ENCODE results near the gene MTA3. TPM values are rescaled to one million over a fixed set of nuclear protein-coding genes. Genes with fewer than 3 reads are reported as not detected.

MTA3 gene
- total RNA-seq, 1 donor from 2014 or later: 34.3 TPM

DNA sequence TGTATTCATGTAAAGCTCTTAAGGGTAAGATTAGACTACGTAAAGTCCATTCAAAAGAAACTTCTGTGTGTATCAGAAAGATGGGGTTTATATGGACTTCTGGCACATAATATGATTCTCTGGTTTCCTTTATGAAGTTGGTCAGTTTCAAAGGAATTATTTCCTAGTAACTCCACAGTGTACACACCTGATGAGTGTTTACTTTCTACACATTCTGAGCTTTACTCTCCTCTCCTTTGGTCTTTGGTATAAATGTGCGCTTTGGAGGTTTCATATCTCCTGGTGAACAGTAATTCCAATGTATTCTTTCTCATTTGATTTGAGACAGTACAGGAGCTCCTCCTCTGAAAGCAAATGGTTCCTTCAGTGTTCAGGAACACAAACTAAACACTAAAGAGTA is 107.4 kb downstream of the MTA3 start:
- Histone ChIP-seq H3K27me3 (no peaks in the 10 kb centered on the region), H3K36me3 (peaks cover 5% of the 10 kb centered on the region), H3K4me3 (no peak overlapping the region), H3K9me3 (no peaks in the 10 kb centered on the region), H3K27ac (no peak overlapping the region), H3K4me1 (no peaks in the 10 kb centered on the region)
- ATAC-seq (no peak), DNase-seq (no peak)
- intact Hi-C loops (cut with DNase I): no loop called here
- TF ChIP-seq, protein P1, sequence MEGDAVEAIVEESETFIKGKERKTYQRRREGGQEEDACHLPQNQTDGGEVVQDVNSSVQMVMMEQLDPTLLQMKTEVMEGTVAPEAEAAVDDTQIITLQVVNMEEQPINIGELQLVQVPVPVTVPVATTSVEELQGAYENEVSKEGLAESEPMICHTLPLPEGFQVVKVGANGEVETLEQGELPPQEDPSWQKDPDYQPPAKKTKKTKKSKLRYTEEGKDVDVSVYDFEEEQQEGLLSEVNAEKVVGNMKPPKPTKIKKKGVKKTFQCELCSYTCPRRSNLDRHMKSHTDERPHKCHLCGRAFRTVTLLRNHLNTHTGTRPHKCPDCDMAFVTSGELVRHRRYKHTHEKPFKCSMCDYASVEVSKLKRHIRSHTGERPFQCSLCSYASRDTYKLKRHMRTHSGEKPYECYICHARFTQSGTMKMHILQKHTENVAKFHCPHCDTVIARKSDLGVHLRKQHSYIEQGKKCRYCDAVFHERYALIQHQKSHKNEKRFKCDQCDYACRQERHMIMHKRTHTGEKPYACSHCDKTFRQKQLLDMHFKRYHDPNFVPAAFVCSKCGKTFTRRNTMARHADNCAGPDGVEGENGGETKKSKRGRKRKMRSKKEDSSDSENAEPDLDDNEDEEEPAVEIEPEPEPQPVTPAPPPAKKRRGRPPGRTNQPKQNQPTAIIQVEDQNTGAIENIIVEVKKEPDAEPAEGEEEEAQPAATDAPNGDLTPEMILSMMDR (IDR thresholded peaks at IDR 0.05): no peak

DNA sequence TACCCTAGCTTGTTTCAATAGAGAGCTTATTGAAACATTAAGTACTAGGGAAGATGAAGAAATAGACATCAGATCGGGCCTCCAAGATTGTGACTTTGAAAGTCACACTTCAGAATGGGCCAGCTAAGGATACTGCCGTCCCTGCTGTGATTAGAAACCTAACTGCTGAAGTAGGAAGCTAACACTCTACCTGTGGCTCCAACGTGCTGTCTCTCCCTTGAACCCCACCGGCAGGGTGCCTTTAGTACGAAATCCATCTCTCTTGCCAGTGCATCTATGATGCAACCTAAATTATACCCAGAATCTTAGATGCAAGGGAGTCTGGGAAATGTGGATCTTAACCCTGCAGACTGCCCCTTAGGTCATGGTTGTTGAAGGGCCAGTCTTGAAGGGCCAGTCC is 116.9 kb downstream of the MTA3 start:
- Histone ChIP-seq H3K36me3 (peaks cover 7% of the 10 kb centered on the region), H3K9me3 (no peaks in the 10 kb centered on the region), H3K4me1 (no peaks in the 10 kb centered on the region), H3K4me3 (no peak overlapping the region), H3K27me3 (no peaks in the 10 kb centered on the region), H3K27ac (no peak overlapping the region)
- DNase-seq: no peak
- TF ChIP-seq, protein P1 (IDR thresholded peaks at IDR 0.05): no peak
- ATAC-seq: no peak
- intact Hi-C loops (cut with DNase I): no loop called here

DNA sequence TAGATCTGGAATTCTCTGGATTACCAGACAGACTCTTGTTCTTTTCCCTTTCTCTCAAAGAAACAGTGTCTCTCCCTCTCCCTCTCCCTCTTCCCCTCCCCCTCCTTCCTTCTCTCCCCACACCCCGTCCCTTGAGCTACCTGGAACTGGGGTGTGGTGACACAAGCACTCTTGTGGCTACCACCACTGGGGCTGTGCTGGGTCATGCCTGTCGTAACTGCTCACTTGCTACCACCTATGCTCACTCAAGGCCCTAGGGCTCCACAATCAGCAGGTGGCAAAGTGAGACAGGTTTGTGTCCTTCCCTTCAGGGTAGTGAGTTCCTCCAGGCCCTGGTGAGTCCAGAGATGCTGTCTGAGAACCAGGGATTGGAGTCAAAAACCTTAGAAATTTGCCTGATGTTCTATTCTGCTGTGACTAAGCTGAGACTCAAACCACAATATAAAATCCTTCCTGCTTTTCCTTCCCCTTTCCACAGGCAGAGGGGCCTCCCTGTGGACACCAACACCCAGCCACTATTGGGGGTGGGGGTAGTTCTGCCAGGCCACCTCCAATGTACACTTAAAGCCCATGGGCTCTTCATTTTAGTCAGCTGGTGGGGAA is 124.7 kb downstream of the MTA3 start:
- Histone ChIP-seq H3K4me1 (peaks cover 10% of the 10 kb centered on the region), H3K27ac (no peak overlapping the region), H3K9me3 (no peaks in the 10 kb centered on the region), H3K4me3 (no peak overlapping the region), H3K27me3 (no peaks in the 10 kb centered on the region), H3K36me3 (no peaks in the 10 kb centered on the region)
- DNase-seq (no peak), ATAC-seq (peak; percentile 92)
- intact Hi-C loops (cut with DNase I): no loop called here
- TF ChIP-seq, protein P1 (IDR thresholded peaks at IDR 0.05): no peak

DNA sequence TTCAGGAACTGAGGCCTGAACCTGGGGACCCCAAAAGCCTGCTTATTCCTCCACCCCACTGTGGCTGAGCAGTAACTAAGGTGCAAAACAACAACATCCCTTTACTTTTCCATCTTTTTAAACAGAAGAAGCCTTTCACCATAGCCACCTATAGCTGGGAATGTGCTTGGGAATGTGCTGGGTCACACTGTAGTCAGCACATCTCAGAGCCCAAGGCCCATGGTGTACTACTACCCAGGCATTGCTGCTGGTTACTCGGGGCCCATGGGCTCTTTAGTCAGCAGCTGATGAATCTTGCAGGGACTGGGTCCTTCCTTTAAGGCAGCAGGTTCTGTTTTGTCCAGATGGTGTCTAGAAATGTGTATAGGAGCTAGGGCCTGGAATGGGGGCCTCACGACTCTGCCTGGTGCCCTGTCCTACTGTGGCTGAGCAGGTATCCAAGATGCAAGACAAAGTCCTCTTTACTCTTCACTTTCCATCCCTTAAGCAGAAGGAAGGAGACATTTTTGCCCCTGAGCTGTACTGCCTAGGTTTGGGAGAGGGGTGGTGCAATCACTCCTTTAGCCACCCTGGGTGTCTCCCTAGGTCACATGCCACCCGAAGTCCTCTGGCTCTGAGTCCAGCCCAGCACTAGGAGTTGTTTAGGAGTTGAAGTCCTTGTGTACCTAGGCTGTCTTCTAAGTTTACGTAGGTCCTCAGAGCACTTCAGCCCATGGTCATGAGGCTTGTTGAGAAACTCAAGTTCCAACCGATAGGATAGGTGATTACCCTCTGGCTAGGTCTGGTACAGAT is 125.5 kb downstream of the MTA3 start:
- ATAC-seq: peak; percentile 91
- DNase-seq: no peak
- H3K27ac ChIP-seq: no peak overlapping the region

DNA sequence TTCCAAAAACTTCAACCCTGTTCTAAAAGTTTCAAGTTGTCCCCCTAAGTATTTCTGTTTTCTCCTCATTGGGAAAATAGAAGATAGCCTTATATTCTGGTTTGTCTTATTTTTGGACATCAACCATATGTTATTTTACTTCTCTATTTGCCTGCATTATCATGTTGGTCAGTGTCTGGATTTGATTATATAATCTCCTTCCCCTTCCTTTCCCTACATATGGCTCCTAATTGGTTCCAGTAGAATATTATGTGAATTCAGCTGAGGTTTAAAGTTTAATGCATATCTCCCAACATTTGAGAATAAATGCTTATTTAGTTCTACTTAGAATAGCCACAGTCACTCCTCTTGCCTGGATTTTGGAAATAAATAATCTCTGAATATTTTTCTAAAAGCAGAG is 128.6 kb downstream of the MTA3 start:
- no peak overlapping the region for H3K27ac ChIP-seq
- intact Hi-C loops (cut with DNase I): no loop called here
- ATAC-seq (no peak), DNase-seq (no peak)
- no peaks in the 10 kb centered on the region for H3K36me3 ChIP-seq
- H3K4me1 ChIP-seq: peaks cover 10% of the 10 kb centered on the region
- TF ChIP-seq, protein P1 (IDR thresholded peaks at IDR 0.05): no peak
- no peaks in the 10 kb centered on the region for H3K27me3 ChIP-seq
- no peaks in the 10 kb centered on the region for H3K9me3 ChIP-seq
- H3K4me3 ChIP-seq: no peak overlapping the region

More for the DNA sequence above, 125.5 kb downstream of the MTA3 start:
- TF ChIP-seq, protein P1 (IDR thresholded peaks at IDR 0.05): no peak
- no peaks in the 10 kb centered on the region for H3K36me3 ChIP-seq
- intact Hi-C loops (cut with DNase I): no loop called here
- H3K4me1 ChIP-seq: peaks cover 10% of the 10 kb centered on the region
- H3K4me3 ChIP-seq: no peak overlapping the region
- no peaks in the 10 kb centered on the region for H3K9me3 ChIP-seq
- H3K27me3 ChIP-seq: no peaks in the 10 kb centered on the region

Measured in upper lobe of right lung (tissue), 1 donor.